MCF 10A (cell line): ENCODE measurements around the gene BMPR1B. TPM values are rescaled to one million over a fixed set of nuclear protein-coding genes. Genes with fewer than 3 reads are reported as not detected.

Experiments
- BruUV-seq: library from RNA; stranded (reverse); fragments of 400-500 nt; replicated peaks from 2 replicates; lab custom pipeline; 2021; lab: Mats Ljungman, UMichigan
- CTCF ChIA-PET: fragments of 300-600 bp; sonication (Branson Sonifier 250); formaldehyde crosslinking; extraction: SDS; loops from one replicate; lab custom pipeline; 2021; ENCODE audit warnings: antibody characterized with exemption, inconsistent platforms; lab: Yijun Ruan, JAX
- POLR2A ChIA-PET: fragments of 300-600, 350-650 bp; sonication (Branson Sonifier 250); formaldehyde crosslinking; extraction: SDS; loops from one replicate; lab custom pipeline; 2020; ENCODE audit warnings: antibody characterized with exemption, inconsistent platforms; lab: Yijun Ruan, JAX
- DNase-seq: peaks from one replicate; pipeline ENCODE4 v3.0.0-alpha.2; 2018; ENCODE audit not compliant: unreplicated experiment
- H3K27ac Mint-ChIP-seq: one replicate; pipeline ENCODE4 v1.8.0; 2022; ENCODE audit warnings: mild to moderate bottlenecking, low read depth, mixed read lengths; ENCODE audit not compliant: unreplicated experiment
- H3K27me3 Mint-ChIP-seq: one replicate; pipeline ENCODE4 v1.8.0; 2022; ENCODE audit warnings: mixed read lengths; ENCODE audit not compliant: insufficient read depth, unreplicated experiment
- H3K36me3 Mint-ChIP-seq: one replicate; pipeline ENCODE4 v1.8.0; 2022; ENCODE audit warnings: mild to moderate bottlenecking, moderate library complexity, mixed read lengths; ENCODE audit not compliant: insufficient read depth, unreplicated experiment
- H3K4me1 Mint-ChIP-seq: one replicate; pipeline ENCODE4 v1.8.0; 2022; ENCODE audit warnings: mixed read lengths; ENCODE audit not compliant: insufficient read depth, unreplicated experiment
- H3K4me3 Mint-ChIP-seq: one replicate; pipeline ENCODE4 v1.8.0; 2022; ENCODE audit warnings: mild to moderate bottlenecking, moderate library complexity, mixed read lengths; ENCODE audit not compliant: unreplicated experiment
- H3K9me3 Mint-ChIP-seq: one replicate; pipeline ENCODE4 v1.8.0; 2022; ENCODE audit warnings: mixed read lengths; ENCODE audit not compliant: unreplicated experiment
- intact Hi-C: fragments of 100-400 bp; cut with micrococcal nuclease; formaldehyde crosslinking; loops from 2 replicates; pipeline ENCODE4 v1.14.1; 2022
- total RNA-seq: library from RNA; stranded (reverse); gene quantifications from 2 replicates; pipeline ENCODE4 v1.2.3, GENCODE V29; 2022
- TF ChIP-seq, protein P1 (sequence below): fragments of 200-600 bp; IDR thresholded peaks from one replicate; pipeline ENCODE4 v1.8.0; 2022; ENCODE audit warnings: antibody characterized with exemption, mild to moderate bottlenecking; ENCODE audit not compliant: unreplicated experiment

BMPR1B gene
- total RNA-seq, 1 experiment from 2014 or later, result 18.8 TPM

DNA sequence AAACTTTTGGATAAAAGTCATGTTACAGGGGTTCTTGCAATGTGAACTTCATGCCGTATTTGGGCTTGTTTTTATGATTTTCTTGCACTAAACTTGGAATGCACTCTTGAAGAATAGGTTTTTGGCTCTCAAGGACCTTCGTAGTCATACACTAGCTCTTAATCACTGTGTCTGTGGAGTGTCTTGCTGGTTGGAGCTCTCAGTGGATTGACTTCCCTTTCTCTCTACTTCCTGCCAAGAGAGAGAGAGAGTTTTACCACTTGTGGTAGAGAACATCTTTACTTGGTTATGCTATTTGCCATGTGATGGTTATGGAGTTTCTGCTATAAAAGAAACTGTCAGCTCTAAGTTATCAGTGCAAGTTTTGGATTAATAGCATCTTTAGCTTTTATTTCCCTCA is 112.4 kb downstream of the BMPR1B start:
- Mint-ChIP-seq H3K9me3 (no peaks in the 10 kb centered on the region), H3K27me3 (no peaks in the 10 kb centered on the region), H3K4me3 (no peak overlapping the region), H3K27ac (no peak overlapping the region), H3K36me3 (no peaks in the 10 kb centered on the region), H3K4me1 (no peaks in the 10 kb centered on the region)
- DNase-seq, result no peak
- intact Hi-C loops, result no loop called here
- no TSS peak for BruUV-seq
- ChIA-PET POLR2A (interaction anchor here (0.7 to 0.8 kb wide), 2 partner anchors 12 to 460 kb away, joined by 3 read pairs; no protein-coding TSS in a partner anchor), CTCF (interaction anchor here (0.7 kb wide), 1 partner anchor 25 kb away, joined by 3 read pairs; no protein-coding TSS in a partner anchor)
- TF ChIP-seq, protein P1, sequence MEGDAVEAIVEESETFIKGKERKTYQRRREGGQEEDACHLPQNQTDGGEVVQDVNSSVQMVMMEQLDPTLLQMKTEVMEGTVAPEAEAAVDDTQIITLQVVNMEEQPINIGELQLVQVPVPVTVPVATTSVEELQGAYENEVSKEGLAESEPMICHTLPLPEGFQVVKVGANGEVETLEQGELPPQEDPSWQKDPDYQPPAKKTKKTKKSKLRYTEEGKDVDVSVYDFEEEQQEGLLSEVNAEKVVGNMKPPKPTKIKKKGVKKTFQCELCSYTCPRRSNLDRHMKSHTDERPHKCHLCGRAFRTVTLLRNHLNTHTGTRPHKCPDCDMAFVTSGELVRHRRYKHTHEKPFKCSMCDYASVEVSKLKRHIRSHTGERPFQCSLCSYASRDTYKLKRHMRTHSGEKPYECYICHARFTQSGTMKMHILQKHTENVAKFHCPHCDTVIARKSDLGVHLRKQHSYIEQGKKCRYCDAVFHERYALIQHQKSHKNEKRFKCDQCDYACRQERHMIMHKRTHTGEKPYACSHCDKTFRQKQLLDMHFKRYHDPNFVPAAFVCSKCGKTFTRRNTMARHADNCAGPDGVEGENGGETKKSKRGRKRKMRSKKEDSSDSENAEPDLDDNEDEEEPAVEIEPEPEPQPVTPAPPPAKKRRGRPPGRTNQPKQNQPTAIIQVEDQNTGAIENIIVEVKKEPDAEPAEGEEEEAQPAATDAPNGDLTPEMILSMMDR, result no peak

DNA sequence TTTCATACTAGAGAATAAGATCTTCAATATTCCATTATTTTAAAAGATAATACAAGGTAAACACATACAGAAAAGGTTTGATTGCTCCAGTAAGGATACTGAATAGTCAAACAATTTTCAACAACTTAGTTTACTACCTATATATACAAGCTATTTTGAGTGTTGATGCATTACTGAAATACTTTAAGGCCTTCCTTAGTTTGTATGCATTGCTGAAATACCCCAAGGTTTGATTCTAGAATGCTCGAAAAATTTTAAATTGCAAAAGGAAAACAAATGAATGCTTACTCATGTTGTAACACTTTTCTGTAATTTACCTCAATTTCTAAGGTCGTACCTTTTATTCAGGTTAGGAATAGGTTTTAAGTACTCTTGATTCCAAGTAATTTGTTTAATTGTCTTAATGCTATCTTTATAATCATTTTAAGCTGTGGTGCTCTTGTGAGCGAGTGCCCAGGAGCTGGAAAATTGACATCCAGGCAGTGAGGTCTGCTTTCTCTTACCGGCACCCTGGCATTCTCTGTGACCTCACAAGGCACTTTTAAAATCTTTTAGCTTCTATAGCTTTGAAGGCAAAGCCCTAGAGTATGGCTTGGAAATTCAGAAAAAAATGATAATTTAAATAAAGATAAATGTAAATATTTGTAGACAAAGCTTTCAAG is 114.0 kb downstream of the BMPR1B start:
- H3K36me3 Mint-ChIP-seq, result no peaks in the 10 kb centered on the region
- no TSS peak for BruUV-seq
- no peak overlapping the region for H3K27ac Mint-ChIP-seq
- no peaks in the 10 kb centered on the region for H3K9me3 Mint-ChIP-seq
- H3K4me1 Mint-ChIP-seq, result no peaks in the 10 kb centered on the region
- H3K4me3 Mint-ChIP-seq, result no peak overlapping the region
- TF ChIP-seq, protein P1, result no peak
- H3K27me3 Mint-ChIP-seq, result no peaks in the 10 kb centered on the region
- intact Hi-C loops, result no loop called here
- CTCF ChIA-PET, result interaction anchor here (0.8 kb wide), 1 partner anchor 19 kb away, joined by 3 read pairs; no protein-coding TSS in a partner anchor
- DNase-seq, result no peak
- POLR2A ChIA-PET, result interaction anchor here (0.7 kb wide), 1 partner anchor 520 kb away, joined by 3 read pairs; no protein-coding TSS in a partner anchor

DNA sequence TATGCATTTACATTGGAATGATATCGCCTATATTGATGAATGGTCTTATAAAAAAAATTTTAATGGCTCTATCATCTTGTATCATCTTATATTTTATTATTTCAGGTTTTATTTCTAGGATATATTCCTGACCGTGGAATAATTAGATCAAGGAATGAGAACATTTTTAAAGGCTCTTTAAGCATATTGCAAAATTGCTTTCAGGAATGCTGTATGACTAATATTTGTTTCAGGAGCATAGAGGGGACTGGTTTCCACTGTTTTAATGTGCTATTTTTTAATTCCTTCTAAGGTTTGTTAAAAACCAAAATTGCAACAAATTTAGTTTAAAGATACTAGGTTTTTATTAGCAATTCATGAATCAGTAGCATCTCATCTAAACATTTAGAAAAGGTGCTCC is 120.2 kb downstream of the BMPR1B start:
- Mint-ChIP-seq H3K4me1 (peaks cover 18% of the 10 kb centered on the region), H3K36me3 (no peaks in the 10 kb centered on the region), H3K9me3 (no peaks in the 10 kb centered on the region), H3K27ac (peak overlapping the region; percentile 93), H3K4me3 (no peak overlapping the region), H3K27me3 (no peaks in the 10 kb centered on the region)
- peak; percentile 53 for DNase-seq
- TF ChIP-seq, protein P1, result no peak
- CTCF ChIA-PET, result no interaction called here
- POLR2A ChIA-PET, result interaction anchor here (1.0 to 1.1 kb wide), 4 partner anchors 12 to 145 kb away, joined by 3 to 4 read pairs (median 3); no protein-coding TSS in a partner anchor
- intact Hi-C loops, result loop anchor here (2.0 kb wide), 1 partner anchor 51 kb away; no protein-coding TSS in a partner anchor
- BruUV-seq, result no TSS peak

DNA sequence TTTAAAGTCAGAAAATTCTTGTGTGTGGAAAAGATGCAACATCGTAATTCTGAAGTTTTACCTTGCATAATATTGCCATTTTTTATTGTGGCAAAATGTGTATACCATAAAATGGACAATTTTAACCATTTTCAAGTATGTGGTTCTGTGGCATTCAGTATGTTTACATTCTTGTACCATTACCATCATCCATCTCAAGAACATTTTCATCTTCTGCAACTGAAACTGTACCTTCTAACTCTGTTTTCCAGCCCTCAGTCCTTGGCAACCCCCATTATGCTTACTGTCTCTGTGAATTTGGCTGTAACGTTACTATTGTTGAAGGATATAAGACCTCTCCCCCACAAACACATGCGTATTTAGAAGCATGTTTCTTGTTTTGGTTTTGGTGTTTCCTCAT is 123.2 kb downstream of the BMPR1B start:
- TF ChIP-seq, protein P1, result no peak
- intact Hi-C loops, result no loop called here
- no peak for DNase-seq
- Mint-ChIP-seq H3K36me3 (no peaks in the 10 kb centered on the region), H3K27ac (no peak overlapping the region), H3K4me1 (peaks cover 24% of the 10 kb centered on the region), H3K27me3 (no peaks in the 10 kb centered on the region), H3K9me3 (no peaks in the 10 kb centered on the region), H3K4me3 (no peak overlapping the region)
- POLR2A ChIA-PET, result interaction anchor here (1.2 kb wide), 1 partner anchor 11 kb away, joined by 3 read pairs; no protein-coding TSS in a partner anchor
- CTCF ChIA-PET, result no interaction called here
- BruUV-seq, result no TSS peak
